ENCODE measurements around the gene SLC1A7.

The SLC1A7 gene

GRCh38 chr1:53091841-53092645 lies 50.4 kb downstream of the SLC1A7 start:
- DNase-seq (ENCODE audit: low read depth in 3 of 3), result no peak

GRCh38 chr1:53090227-53091147 lies 52.0 kb downstream of the SLC1A7 start:
- no peak for DNase-seq (ENCODE audit: low read depth in 3 of 3)

- no peak for DNase-seq (ENCODE audit: low read depth in 3 of 3)
These were observed 52.8 kb downstream of the SLC1A7 start for GRCh38 chr1:53089478-53090226.

- DNase-seq (ENCODE audit: low read depth in 3 of 3), result no peak
These were observed 53.7 kb downstream of the SLC1A7 start for GRCh38 chr1:53088616-53089300.

- no peak for DNase-seq (ENCODE audit: low read depth in 3 of 3)
These were observed 54.8 kb downstream of the SLC1A7 start for GRCh38 chr1:53087332-53088285.

- DNase-seq (ENCODE audit: low read depth in 3 of 3), result no peak
These were observed 55.9 kb downstream of the SLC1A7 start for GRCh38 chr1:53086491-53087070.

GRCh38 chr1:53085405-53085804 lies 57.0 kb downstream of the SLC1A7 start:
- DNase-seq (ENCODE audit: low read depth in 3 of 3), result no peak

- no peak for DNase-seq (ENCODE audit: low read depth in 3 of 3)
These were observed 57.9 kb downstream of the SLC1A7 start for GRCh38 chr1:53084589-53084971.

- DNase-seq (ENCODE audit: low read depth in 3 of 3), result no peak
These were observed 58.5 kb downstream of the SLC1A7 start for GRCh38 chr1:53083636-53084588.

GRCh38 chr1:53082826-53083455 lies 59.5 kb downstream of the SLC1A7 start:
- no peak for DNase-seq (ENCODE audit: low read depth in 3 of 3)

- DNase-seq (ENCODE audit: low read depth in 3 of 3), result no peak
These were observed 60.9 kb downstream of the SLC1A7 start for GRCh38 chr1:53081384-53082066.

GRCh38 chr1:53080769-53081168 lies 61.7 kb downstream of the SLC1A7 start:
- DNase-seq (ENCODE audit: low read depth in 3 of 3), result no peak

GRCh38 chr1:53080041-53080440 lies 62.4 kb downstream of the SLC1A7 start:
- DNase-seq (ENCODE audit: low read depth in 3 of 3), result no peak

GRCh38 chr1:53079251-53079650 lies 63.2 kb downstream of the SLC1A7 start:
- DNase-seq (ENCODE audit: low read depth in 3 of 3), result no peak

- DNase-seq (ENCODE audit: low read depth in 3 of 3), result no peak
These were observed 63.9 kb downstream of the SLC1A7 start for GRCh38 chr1:53078333-53079101.

- no peak for DNase-seq (ENCODE audit: low read depth in 3 of 3)
These were observed 64.9 kb downstream of the SLC1A7 start for GRCh38 chr1:53077599-53077965.

Data from stimulated activated CD4-positive, alpha-beta T cell treated with anti-CD3 and anti-CD28 coated beads, TNF-alpha, amount 100 ng/mL, for 48 hours (primary cell).